HG02852 (cell line): ENCODE results near the gene TXNDC17.
"Not testable (repeated sequence)": the region's sequence is repeated elsewhere in the genome, so short reads cannot be mapped to it uniquely, and the experiment has no call there.

Experiments
- ATAC-seq: cut with Tn5 transposase; IDR thresholded peaks from one replicate; pipeline ENCODE4 v1.9.1; 2021; ENCODE audit warnings: mild to moderate bottlenecking, moderate library complexity; ENCODE audit not compliant: unreplicated experiment

TXNDC17 gene

DNA sequence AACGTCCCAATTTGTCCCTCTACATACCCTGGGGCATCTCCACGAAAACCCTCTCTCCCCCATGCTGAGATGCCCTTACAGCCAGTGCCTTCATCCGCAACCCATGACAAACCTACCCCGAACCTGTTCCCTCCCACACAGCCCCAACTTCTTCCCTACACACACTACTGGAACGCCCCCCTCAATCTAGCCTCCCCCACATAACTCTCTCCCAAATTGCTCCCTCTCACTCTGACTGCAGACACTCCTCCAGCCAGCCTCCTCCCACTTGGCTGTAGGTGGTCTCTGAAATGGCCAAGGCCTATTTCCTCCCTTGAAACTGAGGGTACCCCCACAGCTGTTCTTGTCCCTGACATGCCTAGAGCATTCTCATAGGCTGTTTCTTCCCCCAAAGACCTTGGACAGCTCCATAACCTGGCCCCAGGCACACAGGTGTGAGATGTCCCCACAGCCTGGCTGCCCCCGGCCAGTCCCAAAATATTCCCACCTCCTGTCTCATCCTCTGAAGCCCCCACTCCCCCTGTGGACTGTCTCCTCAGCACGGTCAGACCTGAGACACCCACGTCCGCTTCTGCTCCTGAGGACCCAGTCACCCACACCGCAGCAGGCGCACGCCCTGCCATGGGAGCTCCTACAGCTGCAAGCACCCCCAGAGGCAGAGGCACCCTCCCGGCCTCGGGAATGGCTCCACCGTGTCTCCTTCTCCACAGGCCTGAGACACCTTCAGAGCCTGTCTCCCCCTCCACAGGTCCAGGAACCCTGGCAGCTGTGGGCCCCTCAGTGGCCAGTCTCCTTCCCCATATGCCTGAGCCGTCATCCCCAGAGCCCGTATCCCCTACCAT is 4.0 kb upstream of the TXNDC17 start:
- ATAC-seq, result no peak

DNA sequence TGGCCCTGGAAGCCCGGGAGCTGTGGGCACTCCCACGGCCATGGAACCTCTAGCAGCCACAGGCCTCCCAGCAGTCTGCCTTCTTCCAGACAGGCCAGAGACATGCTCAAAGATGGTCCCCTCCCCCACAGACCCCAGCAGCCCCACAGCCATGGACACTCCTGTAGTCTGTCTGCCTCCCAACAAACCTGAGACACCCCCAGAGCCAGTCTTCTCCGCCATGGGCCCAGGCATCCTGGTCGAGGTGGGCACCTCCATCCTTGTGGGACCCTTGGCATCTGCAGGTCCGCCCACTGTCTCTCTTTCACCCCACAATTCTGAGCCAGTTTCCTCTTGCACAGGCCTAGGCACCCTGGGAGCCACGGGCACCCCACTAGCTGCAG is 3.4 kb upstream of the TXNDC17 start:
- ATAC-seq, result no peak

DNA sequence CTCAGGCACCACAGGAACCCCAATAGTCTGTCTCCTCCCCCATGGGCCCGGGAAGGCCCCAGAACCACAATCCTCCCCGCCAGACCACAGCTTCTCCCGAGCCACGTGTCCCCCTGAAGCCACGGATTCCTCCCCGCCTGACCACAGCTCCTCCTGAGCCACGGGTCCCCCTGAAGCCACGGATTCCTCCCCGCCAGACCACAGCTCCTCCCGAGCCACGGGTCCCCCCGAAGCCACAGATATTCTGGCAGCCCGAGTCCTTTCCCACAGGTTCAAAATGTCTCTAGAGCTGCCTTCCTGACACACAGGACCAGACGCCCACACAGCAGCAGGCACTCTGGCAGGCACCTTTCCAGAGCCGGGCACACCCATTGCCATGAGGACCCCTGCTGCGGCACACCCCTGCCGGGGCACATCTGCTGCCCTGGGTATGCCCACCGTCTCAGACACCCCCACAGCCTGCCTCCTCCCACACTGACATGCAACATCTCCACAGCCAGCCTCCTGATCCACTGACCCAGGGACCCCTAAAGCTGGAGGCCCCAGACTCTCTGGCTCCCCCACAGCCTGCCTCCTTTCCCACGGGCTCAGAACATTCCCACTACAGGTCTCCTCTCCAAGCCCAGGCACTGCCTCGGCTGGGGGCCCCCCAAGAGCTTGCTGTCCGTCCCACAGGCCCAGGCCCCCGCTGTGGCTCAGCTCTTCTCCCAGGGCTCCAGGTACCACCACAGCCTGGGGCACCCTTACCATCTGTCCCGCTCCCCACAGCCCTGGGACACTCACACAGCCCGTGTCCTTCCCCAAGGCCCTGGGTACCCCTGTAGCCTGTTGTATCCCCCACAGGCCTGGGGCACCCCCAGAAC is 2.6 kb upstream of the TXNDC17 start:
- no peak for ATAC-seq

- ATAC-seq, result no peak
Measured at GRCh38 chr17:6639014-6639585, 1.8 kb upstream of the TXNDC17 start.

DNA sequence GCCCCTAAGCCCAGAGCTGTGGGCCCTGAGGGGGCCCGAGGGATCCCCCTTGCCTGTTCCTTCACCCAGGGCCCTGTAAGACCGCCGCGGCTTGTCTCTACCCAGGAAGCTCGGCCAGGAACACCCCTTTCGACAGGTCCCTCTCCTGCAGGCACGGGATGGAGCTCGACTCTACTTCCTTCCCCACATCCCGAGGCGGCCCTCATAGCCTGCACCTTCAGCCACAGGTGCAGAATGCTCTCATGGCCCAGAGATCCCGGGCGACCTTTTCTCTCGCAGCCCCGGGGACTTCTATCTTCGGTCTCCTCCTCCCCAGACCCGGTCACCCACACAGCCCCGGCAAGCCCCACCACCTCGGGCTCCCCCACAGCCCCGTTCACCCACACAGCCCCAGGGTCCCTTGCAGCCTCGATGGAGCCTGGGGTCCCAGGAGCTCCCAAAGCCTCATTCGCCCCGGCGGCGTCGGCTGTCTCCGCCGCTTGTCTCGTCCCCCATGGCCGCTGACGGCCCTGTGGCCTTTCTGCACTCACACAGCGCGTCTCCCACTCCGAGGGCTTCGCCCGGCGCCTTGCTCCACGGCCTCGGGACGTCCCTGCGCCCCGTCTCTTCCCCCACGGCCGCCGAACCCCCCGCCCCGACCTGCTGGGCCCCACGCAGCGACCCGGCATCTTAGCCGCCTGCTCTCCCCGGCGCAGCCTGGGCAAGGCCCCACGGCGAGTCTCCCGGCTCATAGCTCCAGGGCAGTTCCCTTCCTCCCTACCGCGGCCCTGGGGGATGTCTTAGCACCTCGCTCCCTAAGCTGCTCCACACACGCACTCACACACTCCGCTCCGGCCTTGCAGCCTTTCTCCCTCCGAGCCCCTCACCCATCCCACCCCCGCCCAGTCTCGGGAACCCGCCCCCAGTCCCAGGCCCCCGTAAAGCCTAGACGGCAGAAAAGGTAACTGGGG is 999 bp upstream of the TXNDC17 start:
- peak; percentile 18 for ATAC-seq

- no peak for ATAC-seq
Measured at GRCh38 chr17:6641247-6641863, 495 bp downstream of the TXNDC17 start.

DNA sequence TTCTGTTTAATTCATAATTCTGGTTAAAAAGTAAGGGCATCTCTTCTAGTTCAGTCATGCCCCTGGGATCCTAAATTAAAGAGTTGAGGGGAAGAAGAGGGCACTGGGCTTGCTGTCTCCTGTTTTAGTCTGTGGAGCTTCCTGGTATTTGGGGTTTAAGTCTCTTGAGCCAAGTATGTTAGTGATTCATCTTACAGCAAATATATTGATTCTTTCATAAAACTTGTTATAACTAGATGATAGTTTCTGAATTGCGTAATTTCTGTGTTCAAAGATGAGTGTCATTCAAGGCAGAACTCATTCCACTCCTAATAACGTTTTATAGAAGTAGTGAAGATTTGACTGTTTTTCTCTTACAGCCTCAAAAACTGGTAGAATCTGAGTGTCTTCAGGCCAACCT is 1.7 kb downstream of the TXNDC17 start:
- ATAC-seq, result no peak

DNA sequence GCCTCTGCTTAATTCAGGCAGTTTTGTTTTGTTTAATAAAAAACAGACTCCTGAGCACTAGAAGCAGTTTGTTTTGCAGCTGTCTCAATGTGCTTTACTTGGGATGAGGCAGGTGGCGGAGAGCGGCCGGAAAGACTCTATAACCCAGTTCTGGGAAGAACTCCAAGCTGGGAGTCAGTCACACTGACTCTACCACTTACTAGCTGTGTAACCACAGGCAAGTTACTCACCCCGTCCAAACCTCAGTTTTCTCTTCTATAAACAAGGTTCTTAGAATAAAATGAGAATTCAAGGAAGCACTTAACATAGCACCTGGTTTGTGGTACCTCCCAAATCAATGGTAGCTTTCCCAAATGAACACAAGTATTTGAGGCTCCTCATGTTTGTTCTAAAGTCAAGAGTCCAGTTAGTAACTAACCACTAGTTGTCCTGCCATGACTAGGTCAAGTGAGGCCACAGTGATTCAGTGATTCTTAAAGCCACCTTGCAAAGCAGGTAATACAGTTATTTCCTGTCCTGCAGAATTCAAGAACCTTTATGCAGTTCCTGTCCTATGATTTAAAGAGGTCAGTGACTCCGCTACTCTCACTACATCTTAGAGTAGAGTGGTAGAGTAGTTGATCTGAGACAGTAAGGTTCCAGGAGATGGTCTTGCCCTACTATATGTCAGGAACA is 2.7 kb downstream of the TXNDC17 start:
- ATAC-seq, result no peak

DNA sequence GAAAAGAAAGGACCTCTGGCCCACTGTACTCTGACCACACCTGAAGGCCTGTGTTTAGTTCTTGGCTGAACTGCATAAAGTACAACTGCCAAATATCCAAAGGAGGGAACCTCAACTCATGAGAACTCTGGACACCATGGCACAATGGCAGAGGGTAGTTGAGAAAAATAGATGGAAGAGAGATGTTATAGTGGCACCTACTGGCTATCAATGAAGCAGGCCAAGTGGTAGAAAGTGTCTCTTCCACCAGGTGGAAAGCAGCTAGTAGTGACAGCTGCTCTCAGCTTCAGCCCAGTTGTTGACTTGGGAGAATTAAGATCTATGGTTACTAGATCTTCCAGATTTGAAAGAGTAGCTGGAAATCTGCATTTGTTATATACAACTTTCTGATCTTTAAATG is 7.3 kb downstream of the TXNDC17 start:
- no peak for ATAC-seq

- peak; percentile 88 for ATAC-seq
Measured at GRCh38 chr17:6651354-6651918, 10.6 kb downstream of the TXNDC17 start, which contains the start of the genes C17orf100 and MED31. C17orf100 (plus strand) TSS chr17:6651762; CDS start chr17:6651914, 152 bp downstream. MED31 (minus strand) TSS chr17:6651605; CDS start chr17:6651528, 77 bp downstream.

- peak; percentile 13 for ATAC-seq
Measured at GRCh38 chr17:6651919-6652452, 11.1 kb downstream of the TXNDC17 start.

- no peak for ATAC-seq
Measured at GRCh38 chr17:6654841-6655731, 14.2 kb downstream of the TXNDC17 start.

DNA sequence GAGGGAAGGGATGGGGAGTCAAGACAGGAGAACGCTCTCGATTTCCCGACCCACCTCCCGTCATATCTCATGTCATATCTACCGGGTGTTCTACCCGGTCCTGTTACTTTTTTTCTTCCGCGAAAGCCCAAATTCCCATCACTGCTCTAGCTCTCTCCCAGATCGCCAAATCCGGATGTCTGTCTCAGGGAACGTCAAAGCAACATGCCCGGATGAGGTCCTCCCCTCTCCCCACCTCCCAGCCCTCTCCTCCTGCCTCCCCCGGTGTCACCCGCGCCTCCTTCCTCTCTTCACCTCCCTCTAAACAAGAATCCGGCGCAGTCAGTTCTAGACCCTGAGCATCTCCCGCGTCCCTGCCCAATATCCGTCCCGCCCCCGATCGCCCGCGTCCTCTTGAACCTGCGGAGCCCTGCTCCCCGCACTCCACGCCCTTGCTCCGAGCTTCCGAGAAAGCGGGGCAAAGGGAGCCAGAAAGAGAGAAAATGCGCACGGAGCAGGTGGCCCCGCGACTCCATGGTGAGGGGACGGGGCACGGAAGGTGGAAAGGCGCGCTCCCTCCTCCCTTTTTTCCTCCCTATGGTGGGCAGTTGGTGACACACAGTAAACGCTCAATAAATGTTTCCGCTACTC is 15.0 kb downstream of the TXNDC17 start:
- ATAC-seq, result not testable (repeated sequence)

DNA sequence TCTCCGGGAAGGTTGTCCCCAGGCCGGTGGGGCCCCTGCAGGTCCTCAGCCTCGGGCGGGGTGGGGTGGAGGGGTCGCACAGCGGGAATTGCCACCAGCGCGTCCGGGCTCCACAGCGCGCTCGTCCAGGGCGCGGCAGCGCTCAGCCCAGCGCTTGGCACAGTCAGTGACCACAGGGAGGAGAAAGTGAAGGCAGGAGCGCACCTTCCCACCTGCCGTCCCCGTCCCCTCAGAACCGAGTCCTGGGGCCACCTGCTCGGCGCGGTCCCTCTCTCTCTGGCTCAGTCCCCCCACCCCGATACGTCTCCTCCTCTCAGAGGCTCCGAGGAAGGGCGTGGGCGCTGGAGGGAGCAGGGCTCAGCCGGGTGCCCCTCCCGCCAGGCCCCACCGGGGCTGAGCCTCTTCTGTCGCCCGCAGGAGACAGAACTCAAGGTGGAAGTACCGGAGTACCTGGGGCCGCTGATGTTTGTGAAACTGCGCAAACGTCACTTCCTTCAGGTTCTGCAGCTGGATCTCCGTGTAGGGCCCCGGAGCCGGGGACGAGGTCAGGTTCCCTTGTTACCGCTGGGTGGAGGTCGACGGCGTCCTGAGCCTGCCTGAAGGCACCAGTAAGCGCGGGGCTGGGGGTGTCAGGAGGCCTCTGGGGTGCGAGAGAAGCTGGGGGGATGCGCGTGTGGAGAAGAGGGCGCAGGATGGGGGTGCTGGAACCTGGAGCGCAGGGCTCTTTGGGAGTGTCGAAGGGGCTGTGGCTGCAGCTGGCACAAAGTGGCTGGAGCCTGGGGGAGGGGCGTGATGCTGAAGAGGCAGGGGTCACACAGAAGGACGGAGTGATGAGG is 16.2 kb downstream of the TXNDC17 start:
- ATAC-seq, result not testable (repeated sequence)

DNA sequence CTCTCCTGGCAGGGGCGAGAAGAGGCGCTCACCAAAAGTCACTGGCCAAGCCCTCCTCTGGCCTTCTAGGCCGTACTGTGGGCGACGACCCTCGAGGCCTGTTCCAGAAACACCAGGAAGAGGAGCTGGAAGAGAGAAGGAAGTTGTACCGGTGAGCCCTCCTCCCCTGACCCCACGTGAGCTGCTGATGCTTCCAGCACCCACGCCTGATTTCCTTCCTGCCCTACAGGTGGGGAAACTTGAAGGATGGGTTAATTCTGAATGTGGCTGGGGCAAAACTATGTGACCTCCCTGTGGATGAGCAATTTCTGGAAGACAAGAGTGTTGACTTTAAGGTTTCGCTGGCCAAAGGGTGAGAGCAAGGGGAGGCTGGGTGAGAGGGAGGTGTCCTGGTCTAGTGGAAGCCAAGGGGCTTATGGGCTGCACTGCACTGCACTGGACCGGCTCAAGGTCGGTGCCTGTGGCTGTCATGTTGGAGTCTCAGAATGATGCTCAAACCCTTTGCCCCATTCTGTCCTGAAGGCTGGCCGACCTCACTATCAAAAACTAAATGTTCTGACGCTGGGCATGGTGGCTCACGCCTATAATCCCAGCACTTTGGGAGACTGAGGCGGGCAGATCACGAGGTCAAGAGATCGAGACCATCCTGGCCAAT is 16.9 kb downstream of the TXNDC17 start:
- ATAC-seq, result no peak

- not testable (repeated sequence) for ATAC-seq
Measured at GRCh38 chr17:6658411-6658810, 17.6 kb downstream of the TXNDC17 start.
